ENCODE results near the gene SORCS2. TPM values are rescaled to one million over a fixed set of nuclear protein-coding genes. Genes with fewer than 3 reads are reported as not detected.

The SORCS2 gene
- total RNA-seq, 1 experiment from 2014 or later, result 0.06 TPM

DNA sequence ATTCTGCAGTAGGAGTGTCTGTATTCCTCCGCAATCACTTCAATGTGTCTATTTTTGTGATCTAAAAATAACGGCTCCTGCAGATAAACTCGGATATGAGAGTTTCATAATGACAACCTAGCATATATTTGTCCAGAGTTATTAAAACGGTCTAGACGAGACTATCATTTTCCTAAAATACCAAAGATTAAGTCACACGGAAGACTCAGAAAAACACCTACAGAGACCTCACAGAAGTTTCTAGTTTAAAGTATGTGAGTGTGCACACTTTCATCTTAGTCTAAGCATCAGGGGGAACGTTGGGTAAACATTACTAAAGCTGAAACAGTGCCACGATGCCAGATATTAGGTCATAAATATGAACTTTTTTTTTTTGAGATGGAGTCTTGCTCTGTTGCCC is 590.4 kb downstream of the SORCS2 start:
- Histone ChIP-seq H3K27ac (ENCODE audit: low read depth, low read length, poor library complexity, severe bottlenecking) (peak overlapping the region; percentile 77), H3K4me3 (ENCODE audit: low read depth, low read length, poor library complexity, severe bottlenecking) (no peak overlapping the region), H3K4me1 (ENCODE audit: insufficient read depth, low read length, poor library complexity, severe bottlenecking) (peaks cover 53% of the 10 kb centered on the region), H3K9me3 (ENCODE audit: low read depth, low read length, poor library complexity, severe bottlenecking) (no peaks in the 10 kb centered on the region), H3K36me3 (ENCODE audit: insufficient read depth, low read length, poor library complexity, severe bottlenecking) (peaks cover 10% of the 10 kb centered on the region), H3K27me3 (replicated peaks; ENCODE audit: insufficient read depth, low read depth, low read length, poor library complexity) (no peaks in the 10 kb centered on the region)
- no TSS peak for BruUV-seq (replicated peaks)
- intact Hi-C loops (cut with micrococcal nuclease; ENCODE audit: unreplicated experiment), result no loop called here
- CTCF ChIA-PET, result no interaction called here
- TF ChIP-seq, protein P1, sequence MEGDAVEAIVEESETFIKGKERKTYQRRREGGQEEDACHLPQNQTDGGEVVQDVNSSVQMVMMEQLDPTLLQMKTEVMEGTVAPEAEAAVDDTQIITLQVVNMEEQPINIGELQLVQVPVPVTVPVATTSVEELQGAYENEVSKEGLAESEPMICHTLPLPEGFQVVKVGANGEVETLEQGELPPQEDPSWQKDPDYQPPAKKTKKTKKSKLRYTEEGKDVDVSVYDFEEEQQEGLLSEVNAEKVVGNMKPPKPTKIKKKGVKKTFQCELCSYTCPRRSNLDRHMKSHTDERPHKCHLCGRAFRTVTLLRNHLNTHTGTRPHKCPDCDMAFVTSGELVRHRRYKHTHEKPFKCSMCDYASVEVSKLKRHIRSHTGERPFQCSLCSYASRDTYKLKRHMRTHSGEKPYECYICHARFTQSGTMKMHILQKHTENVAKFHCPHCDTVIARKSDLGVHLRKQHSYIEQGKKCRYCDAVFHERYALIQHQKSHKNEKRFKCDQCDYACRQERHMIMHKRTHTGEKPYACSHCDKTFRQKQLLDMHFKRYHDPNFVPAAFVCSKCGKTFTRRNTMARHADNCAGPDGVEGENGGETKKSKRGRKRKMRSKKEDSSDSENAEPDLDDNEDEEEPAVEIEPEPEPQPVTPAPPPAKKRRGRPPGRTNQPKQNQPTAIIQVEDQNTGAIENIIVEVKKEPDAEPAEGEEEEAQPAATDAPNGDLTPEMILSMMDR (conservative IDR thresholded peaks at IDR 0.05; ENCODE audit: low read depth, low read length), result no peak
- TF ChIP-seq EZH2 (IDR thresholded peaks at IDR 0.05; ENCODE audit: borderline replicate concordance, low read depth, low read length, poor library complexity, severe bottlenecking), result no peak
- no peak for DNase-seq (ENCODE audit: low spot score)
- POLR2A ChIA-PET (ENCODE audit: low non-redundant PET), result no interaction called here

DNA sequence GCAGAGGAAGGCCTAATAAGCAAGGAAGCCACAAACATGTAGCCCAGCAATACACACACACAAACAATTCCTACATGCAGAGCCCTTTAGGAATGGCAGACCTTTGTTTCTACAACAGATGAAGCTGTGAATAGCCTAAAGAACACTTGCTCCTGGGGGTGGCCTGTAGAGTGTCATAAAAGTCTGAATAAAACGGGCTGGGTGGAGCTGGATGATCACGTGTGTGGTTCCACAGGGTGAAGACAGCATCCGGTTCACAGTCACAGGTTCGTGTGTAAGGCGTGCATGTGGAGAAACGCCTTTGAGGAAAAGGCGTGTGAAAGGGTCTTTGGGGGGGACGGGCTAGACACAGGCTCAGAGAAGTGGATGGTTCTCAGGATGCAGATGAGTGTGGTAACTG is 591.2 kb downstream of the SORCS2 start:
- ChIA-PET POLR2A (ENCODE audit: low non-redundant PET) (no interaction called here), CTCF (no interaction called here)
- no peak overlapping the region for H3K27ac ChIP-seq (ENCODE audit: low read depth, low read length, poor library complexity, severe bottlenecking)
- no peak overlapping the region for H3K4me3 ChIP-seq (ENCODE audit: low read depth, low read length, poor library complexity, severe bottlenecking)
- TF ChIP-seq EZH2 (IDR thresholded peaks at IDR 0.05; ENCODE audit: borderline replicate concordance, low read depth, low read length, poor library complexity, severe bottlenecking), result no peak
- TF ChIP-seq, protein P1 (conservative IDR thresholded peaks at IDR 0.05; ENCODE audit: low read depth, low read length), result no peak
- intact Hi-C loops (cut with micrococcal nuclease; ENCODE audit: unreplicated experiment), result no loop called here
- no TSS peak for BruUV-seq (replicated peaks)
- H3K27me3 ChIP-seq (replicated peaks; ENCODE audit: insufficient read depth, low read depth, low read length, poor library complexity), result no peaks in the 10 kb centered on the region
- DNase-seq (ENCODE audit: low spot score), result no peak
- peaks cover 4% of the 10 kb centered on the region for H3K36me3 ChIP-seq (ENCODE audit: insufficient read depth, low read length, poor library complexity, severe bottlenecking)
- peaks cover 51% of the 10 kb centered on the region for H3K4me1 ChIP-seq (ENCODE audit: insufficient read depth, low read length, poor library complexity, severe bottlenecking)
- no peaks in the 10 kb centered on the region for H3K9me3 ChIP-seq (ENCODE audit: low read depth, low read length, poor library complexity, severe bottlenecking)

DNA sequence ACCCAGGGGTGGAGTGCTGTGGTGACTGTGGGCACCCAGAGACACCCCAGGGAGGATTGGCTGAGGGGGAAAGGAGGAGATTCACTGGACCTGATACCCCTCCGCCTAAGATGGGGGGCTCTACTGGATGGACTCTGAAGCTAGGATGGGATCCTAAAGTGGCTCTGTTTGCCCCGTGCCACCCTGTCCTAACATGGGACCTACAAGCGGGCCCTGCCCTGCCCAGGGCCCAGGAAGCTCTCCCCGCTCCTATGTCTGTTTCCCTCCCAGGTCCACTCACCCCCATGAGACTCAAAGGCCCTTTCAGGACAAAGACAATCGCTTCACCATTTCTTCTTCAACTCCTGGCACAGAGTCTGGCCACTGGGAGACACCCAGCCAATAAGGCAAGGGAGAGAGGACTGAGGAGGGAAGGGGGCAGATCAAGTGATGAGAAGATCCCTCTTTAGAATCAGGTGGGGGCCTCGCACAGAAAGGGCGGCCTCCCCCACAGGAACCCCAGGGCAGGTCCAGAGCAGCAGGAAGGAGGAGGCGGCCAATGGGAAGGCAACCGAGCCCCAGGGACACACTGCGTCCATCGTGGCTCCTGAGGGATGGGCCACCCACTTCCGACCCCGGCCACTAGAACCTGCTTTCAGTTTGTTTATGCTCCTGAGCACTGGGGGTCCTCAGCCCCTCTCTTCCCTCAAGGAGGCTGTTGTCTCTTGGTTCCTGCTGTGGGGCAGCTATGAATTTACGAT is 592.0 kb downstream of the SORCS2 start:
- Histone ChIP-seq H3K9me3 (ENCODE audit: low read depth, low read length, poor library complexity, severe bottlenecking) (no peaks in the 10 kb centered on the region), H3K27me3 (replicated peaks; ENCODE audit: insufficient read depth, low read depth, low read length, poor library complexity) (no peaks in the 10 kb centered on the region), H3K27ac (ENCODE audit: low read depth, low read length, poor library complexity, severe bottlenecking) (peak overlapping the region; percentile 31), H3K36me3 (ENCODE audit: insufficient read depth, low read length, poor library complexity, severe bottlenecking) (no peaks in the 10 kb centered on the region), H3K4me3 (ENCODE audit: low read depth, low read length, poor library complexity, severe bottlenecking) (no peak overlapping the region), H3K4me1 (ENCODE audit: insufficient read depth, low read length, poor library complexity, severe bottlenecking) (peaks cover 43% of the 10 kb centered on the region)
- ChIA-PET POLR2A (ENCODE audit: low non-redundant PET) (no interaction called here), CTCF (no interaction called here)
- intact Hi-C loops (cut with micrococcal nuclease; ENCODE audit: unreplicated experiment), result no loop called here
- TF ChIP-seq, protein P1 (conservative IDR thresholded peaks at IDR 0.05; ENCODE audit: low read depth, low read length), result no peak
- TF ChIP-seq EZH2 (IDR thresholded peaks at IDR 0.05; ENCODE audit: borderline replicate concordance, low read depth, low read length, poor library complexity, severe bottlenecking), result no peak
- BruUV-seq (replicated peaks), result no TSS peak
- DNase-seq (ENCODE audit: low spot score), result no peak

Data from A673 (cell line).